ENCODE results near the gene NLRP7.
A peak's percentile ranks its signal among the peaks of the same experiment; 100 is the strongest.
"Not testable (repeated sequence)": the region's sequence is repeated elsewhere in the genome, so short reads cannot be mapped to it uniquely, and the experiment has no call there.

NLRP7 gene

DNA sequence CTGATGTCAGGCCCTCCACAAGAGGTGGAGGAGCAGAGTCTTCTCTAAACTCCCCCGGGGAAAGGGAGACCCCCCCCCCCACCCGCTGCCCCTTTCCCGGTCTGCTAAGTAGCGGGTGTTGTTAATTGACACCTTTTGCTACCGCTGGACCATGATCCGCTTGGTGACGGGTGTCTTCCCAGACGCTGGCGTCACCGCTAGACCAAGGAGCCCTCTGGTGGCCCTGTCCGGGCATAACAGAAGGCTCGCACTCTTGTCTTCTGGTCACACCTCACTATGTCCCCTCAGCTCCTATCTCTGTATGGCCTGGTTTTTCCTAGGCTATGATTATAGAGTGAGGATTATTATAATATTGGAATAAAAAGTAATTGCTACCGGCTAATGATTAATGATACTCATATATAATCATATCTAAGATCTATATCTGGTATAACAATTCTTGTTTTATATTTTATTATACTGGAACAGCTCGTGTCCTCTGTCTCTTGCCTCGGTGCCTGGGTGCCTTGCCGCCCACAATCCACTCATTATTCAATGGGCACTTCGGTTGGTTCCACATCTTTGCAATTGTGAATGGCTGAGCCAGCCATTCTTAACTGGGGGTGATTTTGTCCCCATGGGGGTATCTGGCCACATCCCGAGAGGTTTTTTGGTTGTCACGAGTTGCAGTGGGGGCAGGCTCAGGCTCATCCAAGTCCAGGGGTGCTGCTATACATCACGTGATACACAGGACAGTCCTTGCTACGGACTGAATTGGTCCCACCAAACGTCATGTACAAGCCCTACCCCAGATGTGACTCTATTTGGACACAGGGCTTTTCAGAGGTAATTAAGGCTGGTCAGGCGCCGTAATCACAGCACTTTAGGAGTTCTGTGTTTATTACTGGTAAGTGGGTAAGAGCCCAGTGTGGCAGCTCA is 27.4 kb downstream of the NLRP7 start:
- not testable (repeated sequence) for H3K9me3 ChIP-seq (ENCODE audit: control insufficient read depth, insufficient read depth, low read depth, low read length); H3K4me1 ChIP-seq (ENCODE audit: control insufficient read depth, insufficient read depth, low read length); H3K9ac ChIP-seq (ENCODE audit: low read length)

GRCh38 chr19:54918499-54918898 is 28.8 kb downstream of the NLRP7 start:
- no peak overlapping the region for H3K4me3 ChIP-seq (ENCODE audit: low read depth, low read length)
- no peak overlapping the region for H3K27ac ChIP-seq (ENCODE audit: low read depth, low read length)
- no peak overlapping the region for H3K9ac ChIP-seq (ENCODE audit: low read length)
- H3K36me3 ChIP-seq (ENCODE audit: control insufficient read depth, insufficient read depth, low read length), result no peaks in the 10 kb centered on the region
- H3K27me3 ChIP-seq (ENCODE audit: control insufficient read depth, insufficient read depth, low read length), result no peaks in the 10 kb centered on the region; the same call in 1 of the 2 replicates
- no peaks in the 10 kb centered on the region for H3K4me1 ChIP-seq (ENCODE audit: control insufficient read depth, insufficient read depth, low read length)
- no peaks in the 10 kb centered on the region for H3K9me3 ChIP-seq (ENCODE audit: control insufficient read depth, insufficient read depth, low read depth, low read length)

More for the DNA sequence above, 27.4 kb downstream of the NLRP7 start:
- not testable (repeated sequence) for H3K4me3 ChIP-seq (ENCODE audit: low read depth, low read length); H3K36me3 ChIP-seq (ENCODE audit: control insufficient read depth, insufficient read depth, low read length); H3K27me3 ChIP-seq (ENCODE audit: control insufficient read depth, insufficient read depth, low read length); H3K27ac ChIP-seq (ENCODE audit: low read depth, low read length)

DNA sequence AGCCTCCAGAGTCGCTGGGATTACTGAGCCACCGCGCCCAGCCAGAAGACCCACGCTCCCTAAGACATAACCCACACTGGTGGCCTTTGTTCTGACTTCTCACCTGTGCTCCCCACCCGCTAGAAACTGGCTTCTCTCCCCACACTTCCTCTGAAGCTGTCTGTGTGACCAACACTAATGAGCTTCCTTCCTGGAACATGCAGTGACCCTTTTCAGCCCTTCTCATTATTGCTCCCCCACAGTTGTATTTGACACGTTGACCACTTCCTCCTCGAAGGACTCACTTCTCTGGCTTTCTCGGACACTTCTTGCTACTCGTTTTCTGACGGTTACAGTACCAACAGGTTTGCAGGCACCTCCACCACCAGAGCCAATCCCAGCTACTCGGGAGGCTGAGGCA is 30.5 kb downstream of the NLRP7 start:
- no peak overlapping the region for H3K4me3 ChIP-seq (ENCODE audit: low read depth, low read length)
- no peaks in the 10 kb centered on the region for H3K9me3 ChIP-seq (ENCODE audit: control insufficient read depth, insufficient read depth, low read depth, low read length)
- no peak overlapping the region for H3K27ac ChIP-seq (ENCODE audit: low read depth, low read length)
- H3K9ac ChIP-seq (ENCODE audit: low read length), result no peak overlapping the region
- no peaks in the 10 kb centered on the region for H3K4me1 ChIP-seq (ENCODE audit: control insufficient read depth, insufficient read depth, low read length)
- no peaks in the 10 kb centered on the region; the same call in 1 of the 2 replicates for H3K27me3 ChIP-seq (ENCODE audit: control insufficient read depth, insufficient read depth, low read length)
- H3K36me3 ChIP-seq (ENCODE audit: control insufficient read depth, insufficient read depth, low read length), result no peaks in the 10 kb centered on the region

GRCh38 chr19:54907899-54908298 is 39.4 kb downstream of the NLRP7 start:
- H3K27me3 ChIP-seq (ENCODE audit: control insufficient read depth, insufficient read depth, low read length); H3K4me3 ChIP-seq (ENCODE audit: low read depth, low read length); H3K9me3 ChIP-seq (ENCODE audit: control insufficient read depth, insufficient read depth, low read depth, low read length); H3K27ac ChIP-seq (ENCODE audit: low read depth, low read length); H3K9ac ChIP-seq (ENCODE audit: low read length); H3K36me3 ChIP-seq (ENCODE audit: control insufficient read depth, insufficient read depth, low read length): not testable (repeated sequence)
- peaks cover 17% of the 10 kb centered on the region for H3K4me1 ChIP-seq (ENCODE audit: control insufficient read depth, insufficient read depth, low read length)

DNA sequence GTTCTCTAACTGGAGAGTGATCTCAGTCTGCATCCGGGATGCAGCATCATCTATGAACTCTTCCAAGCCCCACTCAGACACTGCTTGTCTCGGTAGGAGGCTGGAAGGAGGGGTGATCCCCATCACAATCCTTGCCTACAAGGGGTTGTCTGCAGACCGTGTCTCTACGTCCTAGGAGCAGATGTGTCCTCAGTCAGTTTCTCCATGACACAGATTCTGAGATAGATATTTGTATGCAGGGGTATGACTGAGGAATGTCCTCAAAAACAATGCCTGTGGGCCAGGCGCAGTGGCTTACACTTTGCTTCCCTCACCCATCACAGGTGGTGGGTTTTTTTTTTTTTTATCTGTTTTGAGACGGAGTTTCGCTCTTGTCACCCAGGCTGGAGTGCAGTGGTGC is 40.5 kb downstream of the NLRP7 start:
- H3K9ac ChIP-seq (ENCODE audit: low read length), result no peak overlapping the region
- peaks cover 17% of the 10 kb centered on the region for H3K4me1 ChIP-seq (ENCODE audit: control insufficient read depth, insufficient read depth, low read length)
- H3K4me3 ChIP-seq (ENCODE audit: low read depth, low read length), result no peak overlapping the region
- no peaks in the 10 kb centered on the region; the same call in 1 of the 2 replicates for H3K9me3 ChIP-seq (ENCODE audit: control insufficient read depth, insufficient read depth, low read depth, low read length)
- H3K27ac ChIP-seq (ENCODE audit: low read depth, low read length), result no peak overlapping the region
- H3K36me3 ChIP-seq (ENCODE audit: control insufficient read depth, insufficient read depth, low read length), result peaks cover 3% of the 10 kb centered on the region; the same call in 1 of the 2 replicates
- H3K27me3 ChIP-seq (ENCODE audit: control insufficient read depth, insufficient read depth, low read length), result no peaks in the 10 kb centered on the region

- Histone ChIP-seq H3K4me3 (ENCODE audit: low read depth, low read length) (no peak within 1 kb of the TSS), H3K9ac (ENCODE audit: low read length) (peak within 1 kb of the TSS; percentile 48)
Observed at GRCh38 chr19:54905803-54906511, 41.4 kb downstream of the NLRP7 start, which contains the start of gene NCR1. TSS of gene NCR1 (plus strand) at chr19:54906148. CDS start at chr19:54906188, 40 bp downstream.

DNA sequence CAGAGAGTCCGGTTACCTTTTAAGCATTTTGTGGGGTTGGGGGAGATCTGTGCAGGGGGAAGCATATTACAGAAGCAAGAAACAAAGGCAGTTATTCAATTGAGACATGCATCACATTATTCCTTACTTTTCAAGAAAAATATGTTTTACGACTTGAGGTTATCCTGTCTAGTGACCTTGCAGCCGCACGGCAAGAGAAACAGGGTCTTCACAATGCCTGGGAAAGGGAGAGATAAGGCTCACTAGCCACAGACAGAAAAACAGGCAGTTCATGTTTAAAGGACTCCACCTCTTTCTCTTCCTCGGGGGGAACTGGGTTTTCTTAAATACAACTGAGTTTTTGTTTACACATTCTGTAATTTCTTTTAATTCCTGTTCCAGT is 41.9 kb downstream of the NLRP7 start:
- Histone ChIP-seq H3K27ac (ENCODE audit: low read depth, low read length) (no peak overlapping the region), H3K4me1 (ENCODE audit: control insufficient read depth, insufficient read depth, low read length) (peaks cover 17% of the 10 kb centered on the region), H3K4me3 (ENCODE audit: low read depth, low read length) (no peak overlapping the region), H3K27me3 (ENCODE audit: control insufficient read depth, insufficient read depth, low read length) (no peaks in the 10 kb centered on the region), H3K36me3 (ENCODE audit: control insufficient read depth, insufficient read depth, low read length) (peaks cover 3% of the 10 kb centered on the region; the same call in 1 of the 2 replicates), H3K9me3 (ENCODE audit: control insufficient read depth, insufficient read depth, low read depth, low read length) (no peaks in the 10 kb centered on the region; the same call in 1 of the 2 replicates), H3K9ac (ENCODE audit: low read length) (no peak overlapping the region)

More at GRCh38 chr19:54905803-54906511, 41.4 kb downstream of the NLRP7 start, which contains the start of gene NCR1:
- H3K27me3 ChIP-seq (ENCODE audit: control insufficient read depth, insufficient read depth, low read length), result no peaks in the 10 kb centered on the region
- H3K27ac ChIP-seq (ENCODE audit: low read depth, low read length), result no peak within 1 kb of the TSS
- peaks cover 3% of the 10 kb centered on the region; the same call in 1 of the 2 replicates for H3K36me3 ChIP-seq (ENCODE audit: control insufficient read depth, insufficient read depth, low read length)
- H3K4me1 ChIP-seq (ENCODE audit: control insufficient read depth, insufficient read depth, low read length), result peaks cover 17% of the 10 kb centered on the region
- no peaks in the 10 kb centered on the region; the same call in 1 of the 2 replicates for H3K9me3 ChIP-seq (ENCODE audit: control insufficient read depth, insufficient read depth, low read depth, low read length)

DNA sequence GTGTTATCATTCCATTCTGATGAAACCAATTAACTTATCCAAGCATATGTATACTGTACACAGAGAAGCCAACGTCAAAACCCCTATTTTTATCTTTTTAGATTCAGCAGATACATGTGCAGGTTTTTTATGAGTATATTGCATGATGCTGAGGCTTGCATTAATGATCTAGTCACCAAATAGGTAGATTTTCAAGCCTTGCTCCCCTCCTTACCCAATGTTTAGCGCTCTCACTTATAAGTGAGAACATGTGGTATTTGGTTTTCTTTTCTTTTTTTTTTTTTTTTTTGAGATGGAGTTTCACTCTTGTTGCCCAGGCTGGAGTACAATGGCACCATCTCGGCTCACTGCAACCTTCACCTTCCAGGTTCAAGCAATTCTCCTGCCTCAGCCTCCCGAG is 43.1 kb downstream of the NLRP7 start:
- not testable (repeated sequence) for H3K36me3 ChIP-seq (ENCODE audit: control insufficient read depth, insufficient read depth, low read length); H3K4me3 ChIP-seq (ENCODE audit: low read depth, low read length); H3K9ac ChIP-seq (ENCODE audit: low read length); H3K27me3 ChIP-seq (ENCODE audit: control insufficient read depth, insufficient read depth, low read length); H3K27ac ChIP-seq (ENCODE audit: low read depth, low read length); H3K9me3 ChIP-seq (ENCODE audit: control insufficient read depth, insufficient read depth, low read depth, low read length)
- peaks cover 17% of the 10 kb centered on the region for H3K4me1 ChIP-seq (ENCODE audit: control insufficient read depth, insufficient read depth, low read length)

DNA sequence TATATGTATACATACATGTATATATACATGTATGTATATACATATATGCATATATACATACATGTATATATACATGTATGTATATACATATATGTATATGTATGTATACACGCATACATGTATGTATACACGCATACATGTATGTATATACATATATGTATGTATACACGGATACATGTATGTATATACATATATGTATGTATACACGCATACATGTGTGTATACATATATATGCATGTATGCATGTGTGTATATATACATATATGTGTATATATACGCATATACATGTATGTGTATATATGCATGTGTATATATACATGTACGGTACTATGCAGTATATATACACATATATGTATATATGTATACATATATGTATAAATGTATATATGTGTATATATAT is 44.0 kb downstream of the NLRP7 start:
- Histone ChIP-seq H3K27me3 (ENCODE audit: control insufficient read depth, insufficient read depth, low read length) (no peaks in the 10 kb centered on the region), H3K4me1 (ENCODE audit: control insufficient read depth, insufficient read depth, low read length) (peaks cover 17% of the 10 kb centered on the region), H3K36me3 (ENCODE audit: control insufficient read depth, insufficient read depth, low read length) (no peaks in the 10 kb centered on the region)

DNA sequence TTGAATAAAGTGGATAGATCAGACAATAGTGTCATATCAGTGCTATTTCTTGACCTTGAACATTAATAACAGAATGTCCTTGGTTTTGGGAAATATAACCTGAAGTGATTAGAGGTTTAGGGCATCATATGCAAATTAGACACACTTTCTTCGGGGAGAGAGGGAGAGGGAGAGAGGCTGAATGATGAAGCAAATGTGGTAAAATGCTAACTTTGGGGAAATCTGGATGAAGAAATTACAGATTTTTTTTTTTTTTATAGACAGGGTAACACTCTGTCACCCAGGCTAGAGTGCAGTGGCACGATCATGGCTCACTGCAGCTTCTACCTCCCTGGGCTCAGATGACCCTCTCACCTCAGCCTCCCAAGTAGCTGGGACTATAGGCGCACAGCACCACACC is 45.3 kb downstream of the NLRP7 start:
- H3K9ac ChIP-seq (ENCODE audit: low read length), result no peak overlapping the region
- no peak overlapping the region for H3K27ac ChIP-seq (ENCODE audit: low read depth, low read length)
- H3K9me3 ChIP-seq (ENCODE audit: control insufficient read depth, insufficient read depth, low read depth, low read length), result no peaks in the 10 kb centered on the region
- no peaks in the 10 kb centered on the region for H3K27me3 ChIP-seq (ENCODE audit: control insufficient read depth, insufficient read depth, low read length)
- peaks cover 17% of the 10 kb centered on the region for H3K4me1 ChIP-seq (ENCODE audit: control insufficient read depth, insufficient read depth, low read length)
- no peaks in the 10 kb centered on the region for H3K36me3 ChIP-seq (ENCODE audit: control insufficient read depth, insufficient read depth, low read length)
- no peak overlapping the region for H3K4me3 ChIP-seq (ENCODE audit: low read depth, low read length)

More for the DNA sequence above, 44.0 kb downstream of the NLRP7 start:
- Histone ChIP-seq H3K9ac (ENCODE audit: low read length) (no peak overlapping the region), H3K9me3 (ENCODE audit: control insufficient read depth, insufficient read depth, low read depth, low read length) (no peaks in the 10 kb centered on the region), H3K27ac (ENCODE audit: low read depth, low read length) (no peak overlapping the region), H3K4me3 (ENCODE audit: low read depth, low read length) (no peak overlapping the region)

DNA sequence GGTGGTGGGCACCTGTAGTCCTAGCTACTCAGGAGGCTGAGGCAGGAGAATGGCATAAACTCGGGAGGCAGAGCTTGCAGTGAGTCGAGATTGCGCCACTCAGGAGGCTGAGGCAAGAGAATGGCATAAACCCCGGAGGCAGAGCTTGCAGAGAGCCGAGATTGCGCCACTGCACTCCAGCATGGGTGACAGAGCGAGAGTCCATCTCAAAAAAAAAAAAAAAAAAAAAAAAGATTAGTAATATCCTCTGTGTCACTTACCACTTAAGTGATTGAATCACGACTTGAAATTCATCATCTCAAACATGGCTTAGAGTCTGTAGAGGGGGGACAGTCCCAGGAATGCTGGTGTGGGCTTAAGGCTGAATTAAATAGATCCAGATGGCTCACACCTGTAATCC is 46.2 kb downstream of the NLRP7 start:
- H3K27ac ChIP-seq (ENCODE audit: low read depth, low read length); H3K27me3 ChIP-seq (ENCODE audit: control insufficient read depth, insufficient read depth, low read length); H3K36me3 ChIP-seq (ENCODE audit: control insufficient read depth, insufficient read depth, low read length); H3K9ac ChIP-seq (ENCODE audit: low read length); H3K9me3 ChIP-seq (ENCODE audit: control insufficient read depth, insufficient read depth, low read depth, low read length); H3K4me3 ChIP-seq (ENCODE audit: low read depth, low read length): not testable (repeated sequence)
- H3K4me1 ChIP-seq (ENCODE audit: control insufficient read depth, insufficient read depth, low read length), result peaks cover 11% of the 10 kb centered on the region

Measured in HUES6 (cell line).